Activated CD4-positive, alpha-beta T cell treated with anti-CD3 and anti-CD28 coated beads for 4 hours (primary cell): ENCODE measurements around the gene LVRN.
"Not testable (repeated sequence)": the region's sequence is repeated elsewhere in the genome, so short reads cannot be mapped to it uniquely, and the experiment has no call there.

Experiments used
- DNase-seq, 2 donors: peaks; one replicate each; pipeline ENCODE4 v3.0.0-alpha.2; 2020

LVRN gene, protein sequence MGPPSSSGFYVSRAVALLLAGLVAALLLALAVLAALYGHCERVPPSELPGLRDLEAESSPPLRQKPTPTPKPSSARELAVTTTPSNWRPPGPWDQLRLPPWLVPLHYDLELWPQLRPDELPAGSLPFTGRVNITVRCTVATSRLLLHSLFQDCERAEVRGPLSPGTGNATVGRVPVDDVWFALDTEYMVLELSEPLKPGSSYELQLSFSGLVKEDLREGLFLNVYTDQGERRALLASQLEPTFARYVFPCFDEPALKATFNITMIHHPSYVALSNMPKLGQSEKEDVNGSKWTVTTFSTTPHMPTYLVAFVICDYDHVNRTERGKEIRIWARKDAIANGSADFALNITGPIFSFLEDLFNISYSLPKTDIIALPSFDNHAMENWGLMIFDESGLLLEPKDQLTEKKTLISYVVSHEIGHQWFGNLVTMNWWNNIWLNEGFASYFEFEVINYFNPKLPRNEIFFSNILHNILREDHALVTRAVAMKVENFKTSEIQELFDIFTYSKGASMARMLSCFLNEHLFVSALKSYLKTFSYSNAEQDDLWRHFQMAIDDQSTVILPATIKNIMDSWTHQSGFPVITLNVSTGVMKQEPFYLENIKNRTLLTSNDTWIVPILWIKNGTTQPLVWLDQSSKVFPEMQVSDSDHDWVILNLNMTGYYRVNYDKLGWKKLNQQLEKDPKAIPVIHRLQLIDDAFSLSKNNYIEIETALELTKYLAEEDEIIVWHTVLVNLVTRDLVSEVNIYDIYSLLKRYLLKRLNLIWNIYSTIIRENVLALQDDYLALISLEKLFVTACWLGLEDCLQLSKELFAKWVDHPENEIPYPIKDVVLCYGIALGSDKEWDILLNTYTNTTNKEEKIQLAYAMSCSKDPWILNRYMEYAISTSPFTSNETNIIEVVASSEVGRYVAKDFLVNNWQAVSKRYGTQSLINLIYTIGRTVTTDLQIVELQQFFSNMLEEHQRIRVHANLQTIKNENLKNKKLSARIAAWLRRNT

DNA sequence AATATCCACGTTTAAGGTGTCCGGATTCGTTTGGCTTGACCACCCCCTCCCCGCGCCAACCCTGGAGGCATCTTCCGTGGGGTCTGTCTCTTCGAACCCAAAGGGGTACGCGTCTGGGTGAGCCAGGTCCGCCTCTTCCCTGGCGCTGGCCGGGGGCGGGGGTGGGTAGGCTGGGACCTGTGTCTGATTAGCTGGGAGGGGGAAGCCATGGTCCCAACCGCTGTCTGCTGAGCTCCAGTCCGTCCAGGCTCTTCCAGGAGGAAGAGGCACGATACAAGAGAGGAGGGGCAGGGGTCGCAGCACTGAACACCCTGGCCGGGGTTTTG, at the start of gene LVRN:
Gene LVRN (plus strand): TSS at position 237 of the 326 bp plus-strand sequence. CDS start 143 bp downstream, outside the sequence.
- DNase-seq: no peak

DNA sequence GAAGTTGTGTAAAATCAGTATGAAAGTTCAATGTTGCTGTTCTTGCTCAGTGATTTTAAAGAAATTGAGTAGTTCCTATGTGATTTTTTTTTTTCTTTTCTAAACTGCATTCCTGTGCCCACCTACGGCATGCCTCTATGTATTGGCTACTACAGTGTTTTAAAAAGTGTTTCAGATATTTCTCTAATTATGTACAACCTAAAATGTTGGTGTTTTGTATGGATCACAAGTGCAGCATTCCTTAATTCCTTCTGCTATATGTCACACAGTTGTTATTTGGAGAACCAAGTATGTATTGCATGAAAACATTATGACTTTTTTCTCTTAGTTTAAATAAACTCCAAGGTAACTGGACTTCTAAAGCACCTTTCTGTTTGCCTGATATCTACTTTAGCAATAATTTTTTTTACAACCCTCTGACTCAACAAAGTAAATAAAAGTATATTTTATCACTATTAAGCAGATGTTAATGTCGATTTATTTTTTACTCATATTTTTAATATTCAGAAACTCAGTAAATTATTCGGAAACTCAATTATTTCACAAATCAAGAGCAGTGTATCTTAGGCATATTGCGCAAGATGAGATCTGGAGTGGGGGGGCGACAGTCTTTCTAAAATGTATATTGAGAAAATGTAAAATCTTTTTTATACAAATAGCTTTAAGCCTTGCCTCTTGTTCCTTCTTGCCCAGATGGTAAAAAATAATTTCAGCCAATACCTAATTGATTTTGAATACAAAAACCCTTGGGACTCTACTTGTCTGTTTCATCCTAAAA, 48.5 kb upstream of the LVRN start:
- DNase-seq: not testable (repeated sequence)

- DNase-seq: no peak
These were observed 42.0 kb upstream of the LVRN start for GRCh38 chr5:115920171-115920725.

- not testable (repeated sequence) for DNase-seq
These were observed 33.5 kb upstream of the LVRN start for GRCh38 chr5:115928578-115929407.

GRCh38 chr5:115930171-115930570, 32.1 kb upstream of the LVRN start:
- DNase-seq: not testable (repeated sequence)

DNA sequence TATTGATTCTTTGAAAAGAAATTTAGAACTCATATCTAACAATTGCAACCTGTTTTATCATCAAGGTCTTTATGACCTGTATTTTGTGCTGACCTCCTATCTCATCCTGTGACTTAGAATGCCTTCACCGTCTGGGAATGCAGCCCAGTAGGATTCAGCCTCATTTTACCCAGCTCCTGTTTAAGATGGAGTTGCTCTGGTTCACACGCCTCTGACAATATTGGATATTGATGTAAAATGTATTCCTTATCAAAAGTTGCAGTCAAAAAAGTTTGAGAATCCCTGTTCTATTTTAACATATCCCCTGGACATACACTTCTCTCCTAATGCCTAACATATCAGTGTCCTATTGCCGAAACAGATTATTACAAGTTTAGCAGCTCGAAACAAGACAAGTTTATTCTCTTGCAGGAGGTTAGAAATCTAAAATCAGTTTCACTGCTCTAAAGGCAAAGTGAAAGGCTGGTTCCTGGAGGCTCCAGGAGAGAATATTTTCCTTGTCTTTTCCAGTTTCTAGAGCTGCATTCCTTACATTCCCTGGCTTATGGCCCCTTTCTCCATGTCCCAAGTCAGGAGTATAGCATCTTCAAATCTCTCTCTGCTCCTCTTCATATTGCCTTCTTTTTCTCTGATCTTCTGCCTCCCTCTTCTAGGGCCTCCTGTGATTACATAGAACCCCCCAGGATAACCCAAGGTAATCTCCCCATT, 31.5 kb upstream of the LVRN start:
- no peak for DNase-seq

- DNase-seq: no peak
These were observed 29.3 kb upstream of the LVRN start for GRCh38 chr5:115932991-115933390.

GRCh38 chr5:115934388-115934974, 27.8 kb upstream of the LVRN start:
- DNase-seq: no peak

GRCh38 chr5:115936031-115936430, 26.2 kb upstream of the LVRN start:
- DNase-seq: no peak

DNA sequence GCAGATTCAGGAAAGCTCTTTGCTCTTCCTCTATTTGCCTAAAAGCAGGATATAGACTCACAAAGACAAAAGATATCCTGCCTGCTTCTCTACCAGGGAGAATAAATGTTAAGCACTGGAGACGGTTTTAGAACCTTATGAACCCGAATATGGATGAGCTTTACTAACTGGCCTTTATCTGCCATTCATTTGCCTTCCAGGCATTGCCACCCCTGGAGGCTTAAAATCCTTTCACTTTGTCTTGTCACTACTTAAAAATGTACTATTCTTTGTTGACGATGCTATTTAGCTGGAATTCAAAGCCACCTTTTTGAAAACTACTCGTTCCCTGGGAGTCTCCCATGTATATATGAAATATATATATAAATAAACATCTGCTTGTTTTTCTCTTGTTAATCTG, 23.2 kb upstream of the LVRN start:
- no peak for DNase-seq

DNA sequence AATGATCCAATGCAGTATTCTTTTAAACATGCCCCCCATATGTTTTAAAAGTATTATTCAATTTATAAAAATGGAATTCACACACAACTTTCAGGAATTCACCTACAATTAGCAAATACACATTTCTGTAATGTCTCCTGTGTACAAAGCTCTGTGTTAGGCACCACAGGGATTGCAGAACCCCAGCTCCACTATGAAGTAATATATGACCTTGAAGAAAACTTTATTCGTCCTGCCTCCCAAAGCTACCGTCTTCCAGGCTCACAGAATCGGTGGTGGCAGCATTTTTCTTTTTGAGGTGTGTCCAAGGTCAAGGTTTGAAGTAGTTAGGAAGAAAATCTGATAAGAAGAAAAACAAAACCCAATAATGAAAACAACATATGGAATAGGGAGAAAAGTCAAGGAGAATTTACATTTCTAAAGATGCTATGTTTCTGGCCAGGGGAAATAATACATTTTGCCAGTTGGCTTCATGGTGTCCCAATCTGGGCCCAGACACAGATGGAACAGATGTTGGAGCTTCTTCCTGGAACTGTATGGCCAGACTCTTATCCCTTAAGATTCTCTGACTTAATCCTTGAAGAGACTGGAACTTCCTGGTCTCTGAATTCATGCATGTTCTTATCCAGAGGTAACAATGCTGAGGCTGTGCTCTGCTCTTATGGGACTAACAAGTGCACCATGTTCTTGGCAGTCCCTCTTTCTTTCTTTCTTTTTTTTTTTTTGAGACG, 22.0 kb upstream of the LVRN start:
- no peak for DNase-seq

- no peak for DNase-seq
These were observed 21.1 kb upstream of the LVRN start for GRCh38 chr5:115941051-115941675.

GRCh38 chr5:115944501-115944900, 17.8 kb upstream of the LVRN start:
- no peak for DNase-seq

DNA sequence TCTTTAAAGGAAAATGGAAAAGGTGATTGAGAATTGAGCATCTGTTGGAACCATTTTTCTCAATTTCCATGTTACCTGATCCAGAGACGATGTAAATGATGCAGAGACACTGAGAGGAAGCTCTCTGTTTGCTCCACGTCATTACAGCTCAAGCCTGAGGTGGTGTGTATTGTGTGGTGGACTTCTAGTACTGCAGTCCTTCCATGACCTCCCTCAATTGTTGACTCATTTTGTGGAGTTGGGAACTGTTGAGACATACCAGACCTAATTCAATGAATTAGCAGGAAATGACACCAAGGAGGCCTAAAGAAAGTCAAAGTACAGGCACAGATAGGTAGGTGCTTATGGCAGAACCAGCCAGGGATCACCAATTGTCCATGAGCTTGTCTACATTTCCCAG, 15.6 kb upstream of the LVRN start:
- no peak for DNase-seq

DNA sequence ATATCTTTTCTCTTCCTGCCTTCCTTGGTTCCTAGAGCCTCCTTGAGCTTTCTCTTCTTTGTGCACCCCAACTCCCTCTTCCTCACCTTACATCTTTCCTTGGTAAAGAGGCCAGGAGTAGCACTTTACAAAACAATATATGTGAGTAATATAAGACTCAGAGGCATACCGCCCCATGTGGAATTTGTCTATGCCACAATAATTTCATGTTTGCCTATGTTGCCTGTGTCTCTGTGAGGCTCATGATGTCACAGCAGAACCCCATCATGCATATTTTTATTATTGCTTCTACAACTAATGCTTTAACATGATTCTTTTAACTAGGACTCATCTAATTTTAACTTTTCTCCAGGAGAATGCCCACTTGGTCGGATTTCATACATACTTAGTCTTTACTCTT, 15.0 kb upstream of the LVRN start:
- no peak for DNase-seq

DNA sequence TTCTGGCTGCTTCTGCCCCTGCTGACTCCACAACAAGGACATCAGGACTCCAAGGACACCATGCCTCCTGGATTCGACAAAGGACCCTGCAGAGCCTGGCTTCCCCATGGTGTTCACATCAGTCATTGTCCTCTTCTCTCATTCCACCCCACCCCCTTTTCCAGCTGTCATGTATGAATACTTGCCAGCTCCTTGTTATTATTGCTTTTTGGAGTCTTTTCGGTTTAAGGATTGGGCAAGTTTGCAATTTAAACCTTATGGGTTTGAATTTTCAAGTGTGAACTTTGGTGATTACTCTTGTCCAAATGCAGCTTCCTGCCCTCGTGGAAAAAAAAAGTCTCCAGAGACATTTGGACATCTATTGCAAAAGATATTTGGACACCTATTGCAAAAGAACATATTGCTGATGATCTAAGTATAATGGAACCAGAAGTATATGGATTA, 14.2 kb upstream of the LVRN start:
- no peak for DNase-seq

DNA sequence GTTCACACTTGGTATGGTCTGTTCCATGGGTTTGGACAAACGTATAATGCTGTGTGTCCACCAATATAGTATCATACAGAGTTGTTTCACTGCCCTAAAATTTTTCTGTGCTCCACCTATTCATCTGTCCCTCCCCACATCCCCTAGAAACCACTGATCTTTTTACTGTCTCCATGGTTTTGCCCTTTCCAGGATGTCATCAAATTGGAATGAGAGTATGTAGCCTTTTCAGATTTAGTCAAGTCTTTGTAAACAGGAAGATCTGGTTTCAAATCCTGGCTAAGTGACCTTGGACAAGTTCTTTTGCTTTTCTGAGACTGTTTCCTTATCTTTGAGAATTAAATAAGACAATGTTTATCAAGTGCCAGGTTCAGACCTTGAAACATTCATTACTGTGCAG, 13.2 kb upstream of the LVRN start:
- no peak for DNase-seq

- DNase-seq: no peak
These were observed 9.7 kb upstream of the LVRN start for GRCh38 chr5:115952588-115952987.

- DNase-seq: no peak
These were observed 8.1 kb upstream of the LVRN start for GRCh38 chr5:115954144-115954543.
